Stimulated activated CD8-positive, alpha-beta memory T cell treated with anti-CD3 and anti-CD28 coated beads, Interleukin-15, amount 100 ng/mL, for 1 hour (primary cell): ENCODE data around the gene GPATCH1.
"Not testable (repeated sequence)": the region's sequence is repeated elsewhere in the genome, so short reads cannot be mapped to it uniquely, and the experiment has no call there.

Experiments
- DNase-seq: peaks from one replicate; pipeline ENCODE4 v3.0.0-alpha.2; 2020; ENCODE audit warnings: low read depth

Gene GPATCH1

GRCh38 chr19:33080761-33081681, at the start of gene GPATCH1:
Gene GPATCH1 (plus strand): TSS chr19:33081181. CDS start chr19:33081194, 13 bp downstream.
- peak; percentile 61 for DNase-seq

- no peak for DNase-seq
Measured at GRCh38 chr19:33032218-33032781, 48.7 kb upstream of the GPATCH1 start.

- no peak for DNase-seq
Measured at GRCh38 chr19:33035461-33035860, 45.5 kb upstream of the GPATCH1 start.

- DNase-seq, result not testable (repeated sequence)
Measured at GRCh38 chr19:33036370-33037167, 44.4 kb upstream of the GPATCH1 start.

- not testable (repeated sequence) for DNase-seq
Measured at GRCh38 chr19:33037168-33038025, 43.6 kb upstream of the GPATCH1 start.

GRCh38 chr19:33039108-33039599, 41.8 kb upstream of the GPATCH1 start:
- no peak for DNase-seq

GRCh38 chr19:33039815-33040214, 41.2 kb upstream of the GPATCH1 start:
- no peak for DNase-seq

- DNase-seq, result no peak
Measured at GRCh38 chr19:33040994-33041827, 39.8 kb upstream of the GPATCH1 start.

- not testable (repeated sequence) for DNase-seq
Measured at GRCh38 chr19:33041828-33042160, 39.2 kb upstream of the GPATCH1 start.

GRCh38 chr19:33047422-33047821, 33.6 kb upstream of the GPATCH1 start:
- no peak for DNase-seq

GRCh38 chr19:33048806-33049676, 31.9 kb upstream of the GPATCH1 start:
- no peak for DNase-seq

- DNase-seq, result no peak
Measured at GRCh38 chr19:33050110-33050509, 30.9 kb upstream of the GPATCH1 start.

- DNase-seq, result no peak
Measured at GRCh38 chr19:33052352-33052972, 28.5 kb upstream of the GPATCH1 start.

- no peak for DNase-seq
Measured at GRCh38 chr19:33054623-33055022, 26.4 kb upstream of the GPATCH1 start.

- no peak for DNase-seq
Measured at GRCh38 chr19:33055718-33056117, 25.3 kb upstream of the GPATCH1 start.

- DNase-seq, result no peak
Measured at GRCh38 chr19:33060586-33060985, 20.4 kb upstream of the GPATCH1 start.

- DNase-seq, result no peak
Measured at GRCh38 chr19:33062902-33063301, 18.1 kb upstream of the GPATCH1 start.

- DNase-seq, result no peak
Measured at GRCh38 chr19:33063356-33063752, 17.6 kb upstream of the GPATCH1 start.
